Neuron (in vitro differentiated cells): ENCODE results near the gene KLHL29.

ENCODE experiments used
- H2AFZ ChIP-seq: one replicate; pipeline ENCODE4 v1.6.1; 2013; ENCODE audit warnings: low read depth, mild to moderate bottlenecking, inconsistent platforms, low read length, moderate library complexity
- H3K27me3 ChIP-seq: one replicate; pipeline ENCODE4 v1.6.1; 2013; ENCODE audit warnings: low read length; ENCODE audit not compliant: insufficient read depth
- H3K36me3 ChIP-seq: one replicate; pipeline ENCODE4 v1.6.1; 2013; ENCODE audit warnings: low read length; ENCODE audit not compliant: insufficient read depth
- H3K4me1 ChIP-seq: one replicate; pipeline ENCODE4 v1.6.1; 2013; ENCODE audit warnings: low read length; ENCODE audit not compliant: insufficient read depth
- H3K4me3 ChIP-seq: 2 replicates; pipeline ENCODE4 v1.5.1; 2013; ENCODE audit warnings: mild to moderate bottlenecking, low read length, moderate library complexity
- H3K9me3 ChIP-seq: one replicate; pipeline ENCODE4 v1.6.1; 2013; ENCODE audit warnings: low read length

KLHL29 gene

DNA sequence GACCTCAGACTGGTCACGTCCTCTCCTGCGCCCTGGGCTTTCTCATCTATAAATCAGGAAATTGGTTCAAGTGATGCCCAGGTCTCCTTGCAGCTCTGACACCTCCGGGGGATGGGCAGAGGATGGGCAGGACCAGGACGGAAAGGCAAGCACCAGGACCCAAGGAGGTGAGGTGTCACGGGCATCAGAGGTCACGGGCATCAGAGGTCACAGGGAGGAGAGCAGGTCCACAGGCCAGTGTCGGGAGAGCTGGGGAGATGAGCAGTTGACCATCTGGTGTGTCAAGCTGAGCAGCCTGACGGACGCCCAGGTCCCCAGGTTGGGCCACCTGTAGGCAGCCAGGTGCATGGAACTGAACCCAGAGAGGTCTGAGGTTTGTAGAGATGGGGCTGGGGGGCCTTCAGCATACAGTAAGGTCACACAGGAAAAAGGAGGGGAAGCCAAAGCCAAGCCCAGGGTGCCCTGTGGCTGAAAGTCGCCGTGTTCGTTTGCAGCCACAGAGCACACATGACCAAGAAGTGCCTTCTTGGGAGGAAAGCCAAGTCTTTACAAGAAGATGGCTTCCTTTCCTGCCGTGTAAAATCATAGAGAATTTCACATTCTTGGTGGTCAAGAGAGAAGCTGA, 301.5 kb downstream of the KLHL29 start:
- Histone ChIP-seq H3K36me3 (peaks cover 2% of the 10 kb centered on the region), H3K4me1 (peaks cover 3% of the 10 kb centered on the region), H3K4me3 (no peak overlapping the region), H2AFZ (no peak overlapping the region), H3K27me3 (no peaks in the 10 kb centered on the region), H3K9me3 (no peaks in the 10 kb centered on the region)

DNA sequence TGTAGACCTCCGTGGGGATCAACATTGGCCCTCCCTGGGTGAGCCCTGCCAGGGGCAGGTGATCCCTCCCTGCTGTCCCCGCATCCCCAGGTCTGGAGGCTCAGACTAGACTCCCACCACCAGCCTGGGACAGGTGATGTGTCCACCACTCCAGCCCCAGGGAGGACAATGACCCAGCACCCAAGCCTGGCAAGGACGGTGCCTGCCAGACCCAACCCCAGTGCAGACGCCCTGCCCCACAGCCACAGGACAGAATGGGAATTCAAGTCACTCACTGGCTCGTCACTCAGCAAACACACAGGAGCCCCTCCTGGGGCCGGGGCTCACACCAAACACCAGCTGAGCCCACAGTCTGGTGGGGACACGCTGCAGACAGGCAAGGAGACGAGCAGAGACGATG, 302.2 kb downstream of the KLHL29 start:
- Histone ChIP-seq H3K4me1 (peaks cover 3% of the 10 kb centered on the region), H3K36me3 (peaks cover 7% of the 10 kb centered on the region), H3K27me3 (no peaks in the 10 kb centered on the region), H3K4me3 (no peak overlapping the region), H2AFZ (no peak overlapping the region), H3K9me3 (no peaks in the 10 kb centered on the region)

- H3K4me1 ChIP-seq, result peaks cover 3% of the 10 kb centered on the region
- no peak overlapping the region for H2AFZ ChIP-seq
- H3K9me3 ChIP-seq, result no peaks in the 10 kb centered on the region
- no peak overlapping the region for H3K4me3 ChIP-seq
- H3K36me3 ChIP-seq, result peaks cover 7% of the 10 kb centered on the region
- H3K27me3 ChIP-seq, result no peaks in the 10 kb centered on the region
These were observed 302.7 kb downstream of the KLHL29 start for GRCh38 chr2:23687713-23688112.

GRCh38 chr2:23688486-23689130, 303.6 kb downstream of the KLHL29 start:
- peaks cover 7% of the 10 kb centered on the region for H3K36me3 ChIP-seq
- no peak overlapping the region for H3K4me3 ChIP-seq
- peaks cover 3% of the 10 kb centered on the region for H3K4me1 ChIP-seq
- no peaks in the 10 kb centered on the region for H3K27me3 ChIP-seq
- H2AFZ ChIP-seq, result no peak overlapping the region
- no peaks in the 10 kb centered on the region for H3K9me3 ChIP-seq

DNA sequence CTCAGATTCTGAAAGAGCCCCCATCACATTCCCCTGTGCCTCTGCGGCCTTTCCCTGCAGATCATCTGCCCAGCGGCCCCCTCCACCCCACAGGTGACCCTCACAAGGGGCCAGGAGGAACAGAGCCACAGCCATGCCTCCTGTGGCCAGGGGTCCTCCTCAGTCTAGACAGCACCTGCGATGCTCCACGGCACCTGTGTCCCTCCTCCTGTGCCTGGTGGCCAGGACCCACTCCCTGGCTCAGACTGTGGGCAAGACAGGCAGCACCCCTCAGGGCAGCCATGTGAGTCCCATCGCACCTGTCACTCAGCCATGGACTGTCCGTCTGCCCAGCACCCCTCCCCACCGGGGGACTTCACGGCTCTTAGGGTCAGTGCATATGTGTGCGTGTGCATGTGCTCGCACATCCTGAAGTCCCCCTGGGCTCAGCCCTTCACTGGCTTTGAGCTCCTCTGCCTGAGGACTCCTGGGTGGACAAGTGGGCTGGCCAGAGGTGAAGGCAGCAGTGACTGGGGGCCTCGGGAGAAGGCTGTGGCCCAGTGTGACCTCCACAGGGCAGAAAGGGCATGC, 304.2 kb downstream of the KLHL29 start:
- Histone ChIP-seq H3K36me3 (peaks cover 7% of the 10 kb centered on the region), H3K27me3 (no peaks in the 10 kb centered on the region), H3K4me3 (no peak overlapping the region), H2AFZ (no peak overlapping the region), H3K9me3 (no peaks in the 10 kb centered on the region), H3K4me1 (peaks cover 2% of the 10 kb centered on the region)

- Histone ChIP-seq H3K4me1 (no peaks in the 10 kb centered on the region), H3K4me3 (no peak overlapping the region), H3K27me3 (no peaks in the 10 kb centered on the region), H2AFZ (no peak overlapping the region), H3K9me3 (no peaks in the 10 kb centered on the region), H3K36me3 (peaks cover 7% of the 10 kb centered on the region)
These were observed 304.9 kb downstream of the KLHL29 start for GRCh38 chr2:23689891-23690290.

DNA sequence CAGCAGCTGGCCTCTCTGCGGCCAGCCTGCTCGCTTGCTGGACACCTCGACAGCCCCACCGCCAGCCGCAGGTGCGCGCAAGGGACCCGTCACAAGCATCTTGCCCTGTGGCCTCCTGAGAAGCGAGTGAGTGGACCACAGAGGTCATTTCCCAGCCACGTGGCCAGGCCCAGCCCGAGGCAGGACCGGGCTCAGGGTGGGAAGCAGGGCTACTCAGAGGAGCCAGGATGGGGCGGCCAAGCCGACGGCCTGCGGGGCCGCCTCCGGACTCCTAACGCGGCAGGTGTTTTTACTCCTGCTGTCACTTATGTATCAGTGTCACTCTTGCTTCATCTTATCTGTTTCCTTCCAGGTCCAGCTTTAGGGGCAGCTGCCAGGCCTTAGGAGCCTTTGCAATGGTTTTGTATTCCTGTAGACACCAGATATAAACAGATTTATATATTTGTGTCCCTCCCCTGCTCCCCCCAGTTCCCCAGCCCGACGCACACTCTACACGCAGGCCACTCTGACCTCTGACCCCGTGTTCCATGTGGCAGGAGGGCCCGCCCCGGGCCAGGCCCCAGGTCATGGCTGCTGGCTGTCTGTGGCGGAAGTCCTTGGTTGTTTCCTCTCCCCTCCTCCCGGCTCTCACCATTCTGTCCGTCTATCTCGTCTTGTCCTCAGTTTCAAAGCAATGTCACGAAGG, 305.6 kb downstream of the KLHL29 start:
- peaks cover 7% of the 10 kb centered on the region for H3K36me3 ChIP-seq
- no peak overlapping the region for H2AFZ ChIP-seq
- H3K4me3 ChIP-seq, result no peak overlapping the region
- H3K4me1 ChIP-seq, result no peaks in the 10 kb centered on the region
- no peaks in the 10 kb centered on the region for H3K27me3 ChIP-seq
- no peaks in the 10 kb centered on the region for H3K9me3 ChIP-seq

- Histone ChIP-seq H3K4me3 (no peak overlapping the region), H2AFZ (no peak overlapping the region), H3K9me3 (no peaks in the 10 kb centered on the region), H3K36me3 (peaks cover 7% of the 10 kb centered on the region), H3K27me3 (no peaks in the 10 kb centered on the region), H3K4me1 (no peaks in the 10 kb centered on the region)
These were observed 306.1 kb downstream of the KLHL29 start for GRCh38 chr2:23691106-23691470.

GRCh38 chr2:23691565-23691964, 306.6 kb downstream of the KLHL29 start:
- Histone ChIP-seq H3K4me3 (no peak overlapping the region), H3K27me3 (no peaks in the 10 kb centered on the region), H3K9me3 (peaks cover 2% of the 10 kb centered on the region), H2AFZ (no peak overlapping the region), H3K4me1 (no peaks in the 10 kb centered on the region), H3K36me3 (peaks cover 10% of the 10 kb centered on the region)

DNA sequence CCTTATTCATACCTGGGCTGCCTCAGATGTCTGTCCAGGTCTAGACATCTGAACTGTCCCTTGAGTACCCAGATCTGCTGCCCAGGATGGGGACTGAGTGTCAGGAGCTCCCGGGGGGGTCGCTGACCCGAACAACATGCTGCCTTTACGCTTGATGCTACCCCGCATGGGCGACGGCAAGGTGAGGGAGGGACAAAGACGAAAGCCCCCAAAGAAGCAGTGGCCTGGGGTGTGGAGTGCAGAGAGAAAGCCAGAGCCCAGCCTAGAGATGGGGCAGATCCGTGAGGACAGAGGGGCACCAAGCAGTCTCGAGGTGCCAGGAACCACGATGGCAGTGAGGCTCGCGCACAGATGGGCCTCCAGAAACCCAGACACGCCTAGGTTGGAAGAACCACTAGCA, 307.3 kb downstream of the KLHL29 start:
- no peaks in the 10 kb centered on the region for H3K4me1 ChIP-seq
- peaks cover 3% of the 10 kb centered on the region for H3K9me3 ChIP-seq
- no peaks in the 10 kb centered on the region for H3K27me3 ChIP-seq
- no peak overlapping the region for H3K4me3 ChIP-seq
- H3K36me3 ChIP-seq, result peaks cover 13% of the 10 kb centered on the region
- H2AFZ ChIP-seq, result no peak overlapping the region

DNA sequence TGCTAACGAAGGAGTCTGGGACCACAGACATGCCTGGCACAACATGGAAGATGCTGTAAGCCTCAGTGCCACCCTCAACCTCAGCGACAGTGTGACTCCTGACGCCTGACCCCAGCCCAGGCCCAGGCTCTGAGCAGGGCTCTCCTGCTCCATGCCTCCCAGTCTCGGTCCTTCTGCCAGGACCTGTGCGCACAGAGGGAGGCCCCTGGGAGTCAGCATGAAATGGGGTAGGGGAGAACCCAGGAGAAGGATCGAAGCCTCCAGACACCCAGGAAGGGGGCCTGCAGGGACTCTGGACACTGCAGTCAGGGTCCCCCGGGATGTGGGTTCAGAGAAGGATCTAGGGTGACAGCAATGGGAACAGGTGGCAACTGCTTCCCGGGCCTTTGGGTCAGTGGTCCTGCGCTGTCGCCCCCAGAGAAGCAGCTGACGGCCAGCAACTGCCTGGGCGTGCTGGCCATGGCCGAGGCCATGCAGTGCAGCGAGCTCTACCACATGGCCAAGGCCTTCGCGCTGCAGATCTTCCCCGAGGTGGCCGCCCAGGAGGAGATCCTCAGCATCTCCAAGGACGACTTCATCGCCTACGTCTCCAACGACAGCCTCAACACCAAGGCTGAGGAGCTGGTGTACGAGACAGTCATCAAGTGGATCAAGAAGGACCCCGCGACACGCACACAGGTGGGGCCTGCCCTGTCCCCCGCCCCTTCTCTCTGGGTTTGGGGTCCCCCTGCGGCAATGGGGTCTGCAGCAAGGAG, 308.0 kb downstream of the KLHL29 start:
- Histone ChIP-seq H3K4me1 (no peaks in the 10 kb centered on the region), H3K9me3 (peaks cover 3% of the 10 kb centered on the region), H2AFZ (no peak overlapping the region), H3K27me3 (no peaks in the 10 kb centered on the region), H3K4me3 (no peak overlapping the region), H3K36me3 (peaks cover 13% of the 10 kb centered on the region)

DNA sequence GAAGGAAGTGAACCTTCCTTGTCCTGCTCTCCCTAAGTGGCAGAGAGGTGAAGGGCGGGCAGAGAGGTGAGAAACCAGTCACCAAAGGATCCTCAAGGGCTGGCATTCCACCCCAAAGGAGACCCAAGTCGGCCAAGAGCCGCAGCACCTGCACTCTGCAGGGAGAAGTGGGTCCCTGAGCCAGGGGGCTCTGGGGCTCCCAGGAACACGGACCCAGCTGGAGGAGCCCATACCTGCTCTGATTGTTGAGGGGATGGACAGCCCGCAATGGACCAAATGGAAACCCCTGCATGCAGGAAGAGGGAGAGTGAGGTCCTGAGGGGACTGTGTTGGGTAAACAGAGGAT, 308.6 kb downstream of the KLHL29 start:
- no peak overlapping the region for H2AFZ ChIP-seq
- H3K27me3 ChIP-seq, result no peaks in the 10 kb centered on the region
- no peaks in the 10 kb centered on the region for H3K4me1 ChIP-seq
- H3K4me3 ChIP-seq, result no peak overlapping the region
- H3K9me3 ChIP-seq, result peaks cover 3% of the 10 kb centered on the region
- peaks cover 16% of the 10 kb centered on the region for H3K36me3 ChIP-seq
